BLaER1 (cell line): ENCODE data around the gene PARD3.

Source experiments
- H3K27ac ChIP-seq: shearing (Covaris generic); formaldehyde crosslinking; 2 replicates; pipeline ENCODE4 v1.8.1; 2022
- H3K27me3 ChIP-seq: shearing (Covaris generic); formaldehyde crosslinking; 2 replicates; pipeline ENCODE4 v1.8.1; 2022
- H3K36me3 ChIP-seq: shearing (Covaris generic); formaldehyde crosslinking; 2 replicates; pipeline ENCODE4 v1.8.1; 2022
- H3K4me1 ChIP-seq: shearing (Covaris generic); formaldehyde crosslinking; 2 replicates; pipeline ENCODE4 v1.8.1; 2022
- H3K4me2 ChIP-seq: shearing (Covaris generic); formaldehyde crosslinking; 2 replicates; pipeline ENCODE4 v1.8.1; 2022
- H3K4me3 ChIP-seq: shearing (Covaris generic); formaldehyde crosslinking; 2 replicates; pipeline ENCODE4 v1.8.1; 2022
- H3K9ac ChIP-seq: shearing (Covaris generic); formaldehyde crosslinking; 2 replicates; pipeline ENCODE4 v1.8.1; 2022
- H3K9me3 ChIP-seq: shearing (Covaris generic); formaldehyde crosslinking; 2 replicates; pipeline ENCODE4 v1.8.1; 2022
- H4K20me1 ChIP-seq: shearing (Covaris generic); formaldehyde crosslinking; 2 replicates; pipeline ENCODE4 v1.8.1; 2022
- Cebpa-rat ChIP-seq: shearing (Covaris generic); IDR thresholded peaks from 2 replicates; pipeline ENCODE4 v1.8.1; 2022

Gene PARD3

DNA sequence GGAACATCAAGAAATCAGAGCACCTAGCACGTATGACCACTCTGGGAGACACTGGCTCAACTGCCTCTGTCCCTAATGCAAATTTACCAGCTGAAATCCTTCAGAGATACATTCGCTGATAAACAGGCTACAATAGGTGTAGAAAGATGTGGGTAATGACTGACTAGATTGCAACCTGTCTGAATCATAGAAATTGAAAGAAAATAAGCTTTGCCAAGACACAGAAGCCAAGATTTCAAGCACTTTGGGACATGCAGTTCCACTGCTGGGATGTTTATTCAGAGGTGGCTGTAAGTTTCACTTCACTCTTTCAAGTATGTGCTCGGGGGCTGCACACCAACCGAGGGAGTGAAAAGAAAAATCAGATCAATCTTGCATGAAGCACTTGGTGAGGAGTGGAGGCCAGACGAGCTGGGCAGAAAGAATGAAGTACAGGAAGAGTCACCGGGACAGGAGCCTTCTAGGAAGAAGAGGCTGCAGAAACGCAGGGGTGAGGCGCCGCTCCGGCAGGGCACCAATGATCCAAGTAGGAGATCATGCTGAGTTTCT, 276.7 kb downstream of the PARD3 start:
- no peak for TF ChIP-seq Cebpa-rat
- no peak overlapping the region for H3K4me2 ChIP-seq
- H3K4me1 ChIP-seq: peaks cover 30% of the 10 kb centered on the region
- H4K20me1 ChIP-seq: no peaks in the 10 kb centered on the region
- no peaks in the 10 kb centered on the region for H3K9me3 ChIP-seq
- H3K4me3 ChIP-seq: no peak overlapping the region
- H3K9ac ChIP-seq: no peak overlapping the region
- H3K36me3 ChIP-seq: no peaks in the 10 kb centered on the region
- no peaks in the 10 kb centered on the region for H3K27me3 ChIP-seq
- no peak overlapping the region for H3K27ac ChIP-seq

GRCh38 chr10:34537629-34538231, 277.4 kb downstream of the PARD3 start:
- Histone ChIP-seq H3K4me2 (no peak overlapping the region), H3K4me3 (no peak overlapping the region), H3K9me3 (0 out of 2 replicates have a peak, but pooled peaks cover under 1% of the 10 kb centered on the region), H3K27me3 (no peaks in the 10 kb centered on the region), H3K36me3 (no peaks in the 10 kb centered on the region), H4K20me1 (no peaks in the 10 kb centered on the region), H3K4me1 (peaks cover 30% of the 10 kb centered on the region), H3K9ac (no peak overlapping the region), H3K27ac (no peak overlapping the region)
- TF ChIP-seq Cebpa-rat: no peak

- no peak overlapping the region for H3K9ac ChIP-seq
- peaks cover 17% of the 10 kb centered on the region for H3K9me3 ChIP-seq
- no peak overlapping the region for H3K4me3 ChIP-seq
- H3K4me1 ChIP-seq: peaks cover 20% of the 10 kb centered on the region
- no peaks in the 10 kb centered on the region for H3K27me3 ChIP-seq
- H3K27ac ChIP-seq: no peak overlapping the region
- no peaks in the 10 kb centered on the region for H3K36me3 ChIP-seq
- no peak for TF ChIP-seq Cebpa-rat
- H4K20me1 ChIP-seq: no peaks in the 10 kb centered on the region
- H3K4me2 ChIP-seq: no peak overlapping the region
These were observed 279.2 kb downstream of the PARD3 start for GRCh38 chr10:34535872-34536271.

DNA sequence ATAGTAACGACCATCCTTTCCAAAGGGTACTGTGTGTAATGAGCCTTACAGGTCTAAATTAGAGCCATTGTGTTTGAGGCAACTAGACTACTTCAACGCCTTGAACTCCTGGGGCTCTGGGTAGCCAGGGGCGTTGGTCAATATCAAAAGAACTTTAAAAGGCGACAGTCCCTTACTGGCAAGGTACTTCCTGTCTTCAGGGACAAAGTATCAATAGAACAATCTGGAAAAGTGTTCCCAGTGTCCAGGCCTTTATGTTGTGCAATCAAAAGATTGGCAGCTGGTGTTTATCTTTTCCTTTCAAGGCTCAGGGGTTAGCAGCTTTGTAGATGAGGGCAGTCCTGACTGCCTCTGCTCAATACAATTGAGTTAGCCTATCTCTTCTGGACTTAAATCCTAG, 284.3 kb downstream of the PARD3 start:
- H3K4me3 ChIP-seq: no peak overlapping the region
- H3K4me2 ChIP-seq: no peak overlapping the region
- TF ChIP-seq Cebpa-rat: 0 out of 2 replicates have a peak, but pooled peaks have one; percentile 15
- H3K4me1 ChIP-seq: no peaks in the 10 kb centered on the region
- H4K20me1 ChIP-seq: no peaks in the 10 kb centered on the region; the same call in 1 of the 2 replicates
- no peak overlapping the region for H3K27ac ChIP-seq
- peaks cover 18% of the 10 kb centered on the region for H3K9me3 ChIP-seq
- no peaks in the 10 kb centered on the region for H3K36me3 ChIP-seq
- H3K27me3 ChIP-seq: no peaks in the 10 kb centered on the region
- H3K9ac ChIP-seq: no peak overlapping the region

- H3K27me3 ChIP-seq: no peaks in the 10 kb centered on the region
- H3K27ac ChIP-seq: no peak overlapping the region
- no peaks in the 10 kb centered on the region for H3K36me3 ChIP-seq
- no peak overlapping the region for H3K9ac ChIP-seq
- no peak for TF ChIP-seq Cebpa-rat
- H3K4me3 ChIP-seq: no peak overlapping the region
- H4K20me1 ChIP-seq: peaks cover 14% of the 10 kb centered on the region; the same call in 1 of the 2 replicates
- H3K4me2 ChIP-seq: no peak overlapping the region
- H3K9me3 ChIP-seq: peaks cover 18% of the 10 kb centered on the region
- peaks cover 16% of the 10 kb centered on the region for H3K4me1 ChIP-seq
These were observed 286.8 kb downstream of the PARD3 start for GRCh38 chr10:34528320-34528719.

GRCh38 chr10:34526758-34527730, 288.1 kb downstream of the PARD3 start:
- no peak for TF ChIP-seq Cebpa-rat
- Histone ChIP-seq H3K4me3 (no peak overlapping the region), H3K27ac (no peak overlapping the region), H3K9me3 (peaks cover 11% of the 10 kb centered on the region; the same call in 1 of the 2 replicates), H3K4me2 (no peak overlapping the region), H3K27me3 (no peaks in the 10 kb centered on the region), H3K9ac (no peak overlapping the region), H4K20me1 (peaks cover 14% of the 10 kb centered on the region; the same call in 1 of the 2 replicates), H3K36me3 (no peaks in the 10 kb centered on the region), H3K4me1 (peaks cover 16% of the 10 kb centered on the region)

GRCh38 chr10:34526186-34526585, 288.9 kb downstream of the PARD3 start:
- TF ChIP-seq Cebpa-rat: no peak
- Histone ChIP-seq H4K20me1 (peaks cover 14% of the 10 kb centered on the region; the same call in 1 of the 2 replicates), H3K4me3 (no peak overlapping the region), H3K9me3 (peaks cover 4% of the 10 kb centered on the region; the same call in 1 of the 2 replicates), H3K27ac (no peak overlapping the region), H3K4me1 (peaks cover 16% of the 10 kb centered on the region), H3K36me3 (no peaks in the 10 kb centered on the region), H3K9ac (no peak overlapping the region), H3K27me3 (no peaks in the 10 kb centered on the region), H3K4me2 (no peak overlapping the region)

DNA sequence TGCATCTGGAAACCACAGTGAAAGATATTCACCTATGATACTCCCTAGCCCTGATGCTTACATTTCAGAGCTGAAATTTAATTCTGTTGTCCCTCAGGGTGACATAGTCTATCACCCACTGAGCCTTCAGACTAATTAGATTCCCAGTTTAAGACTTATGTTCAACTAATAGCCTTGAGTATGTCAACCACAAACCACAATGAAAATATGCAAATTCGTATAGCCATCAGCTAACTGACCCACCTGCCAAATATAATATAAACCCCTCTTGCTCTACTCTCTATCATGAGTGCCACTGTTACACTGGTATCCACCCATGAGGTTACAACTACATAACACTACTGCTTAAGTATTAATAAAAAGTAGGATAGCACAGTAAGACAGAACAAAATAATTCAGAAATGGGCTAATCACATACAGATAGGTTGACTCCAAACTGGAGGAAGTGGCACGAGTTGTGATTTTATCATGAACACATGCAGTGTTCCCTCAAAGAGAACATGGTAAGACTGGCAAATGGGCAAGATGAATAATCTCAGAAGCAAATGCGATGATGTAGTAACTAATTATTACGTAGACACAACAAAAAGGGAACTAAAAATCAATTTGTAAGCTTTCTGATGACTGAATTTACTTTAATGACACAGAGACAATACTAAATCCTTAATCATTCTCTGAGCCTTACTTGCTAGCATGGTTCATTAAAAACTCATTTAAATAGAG, 290.6 kb downstream of the PARD3 start:
- Histone ChIP-seq H3K36me3 (no peaks in the 10 kb centered on the region), H3K27ac (no peak overlapping the region), H3K27me3 (no peaks in the 10 kb centered on the region), H4K20me1 (peaks cover 14% of the 10 kb centered on the region; the same call in 1 of the 2 replicates), H3K4me2 (peak overlapping the region; percentile 51), H3K9me3 (no peaks in the 10 kb centered on the region), H3K4me3 (no peak overlapping the region), H3K9ac (no peak overlapping the region), H3K4me1 (peaks cover 16% of the 10 kb centered on the region)
- no peak for TF ChIP-seq Cebpa-rat

- no peaks in the 10 kb centered on the region for H3K36me3 ChIP-seq
- no peak overlapping the region for H3K4me3 ChIP-seq
- TF ChIP-seq Cebpa-rat: no peak
- peaks cover 14% of the 10 kb centered on the region; the same call in 1 of the 2 replicates for H4K20me1 ChIP-seq
- H3K4me2 ChIP-seq: no peak overlapping the region
- no peak overlapping the region for H3K9ac ChIP-seq
- H3K27ac ChIP-seq: no peak overlapping the region
- peaks cover 16% of the 10 kb centered on the region for H3K4me1 ChIP-seq
- no peaks in the 10 kb centered on the region for H3K9me3 ChIP-seq
- no peaks in the 10 kb centered on the region for H3K27me3 ChIP-seq
These were observed 291.9 kb downstream of the PARD3 start for GRCh38 chr10:34523017-34523767.
